GM20431 (cell line): ENCODE measurements around the gene MED29.

Source experiments
- in situ Hi-C: fragments of 300-500 bp; cut with MseI, MboI; formaldehyde crosslinking; loops from one replicate; pipeline ENCODE4 v1.15.0; 2020; ENCODE audit warnings: low sequenced_read_pairs; ENCODE audit not compliant: unreplicated experiment

MED29 gene

GRCh38 chr19:39424934-39425333 lies 33.8 kb downstream of the MED29 start:
- in situ Hi-C loops, result no loop called here

GRCh38 chr19:39425744-39426143 lies 34.6 kb downstream of the MED29 start:
- in situ Hi-C loops, result no loop called here

GRCh38 chr19:39426170-39426569 lies 35.0 kb downstream of the MED29 start:
- in situ Hi-C loops, result no loop called here

DNA sequence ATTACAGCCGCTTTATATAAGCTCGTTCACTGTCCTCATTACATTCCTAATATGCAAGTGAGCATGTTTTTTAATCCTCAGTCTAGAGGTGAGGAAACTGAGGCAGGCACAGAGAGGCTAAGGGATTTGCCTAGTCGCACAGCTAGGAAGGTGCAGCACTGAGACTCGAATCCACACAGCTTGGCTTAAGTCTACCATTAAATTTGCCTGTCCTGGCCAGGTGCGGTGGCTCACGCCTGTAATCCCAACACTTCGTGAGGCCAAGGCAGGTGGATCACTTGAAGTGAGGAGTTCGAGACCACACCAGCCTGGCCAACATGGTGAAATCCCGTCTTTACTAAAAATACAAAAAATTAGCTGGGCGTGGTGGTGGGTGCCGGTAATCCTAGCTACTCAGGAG lies 36.5 kb downstream of the MED29 start:
- in situ Hi-C loops, result no loop called here

DNA sequence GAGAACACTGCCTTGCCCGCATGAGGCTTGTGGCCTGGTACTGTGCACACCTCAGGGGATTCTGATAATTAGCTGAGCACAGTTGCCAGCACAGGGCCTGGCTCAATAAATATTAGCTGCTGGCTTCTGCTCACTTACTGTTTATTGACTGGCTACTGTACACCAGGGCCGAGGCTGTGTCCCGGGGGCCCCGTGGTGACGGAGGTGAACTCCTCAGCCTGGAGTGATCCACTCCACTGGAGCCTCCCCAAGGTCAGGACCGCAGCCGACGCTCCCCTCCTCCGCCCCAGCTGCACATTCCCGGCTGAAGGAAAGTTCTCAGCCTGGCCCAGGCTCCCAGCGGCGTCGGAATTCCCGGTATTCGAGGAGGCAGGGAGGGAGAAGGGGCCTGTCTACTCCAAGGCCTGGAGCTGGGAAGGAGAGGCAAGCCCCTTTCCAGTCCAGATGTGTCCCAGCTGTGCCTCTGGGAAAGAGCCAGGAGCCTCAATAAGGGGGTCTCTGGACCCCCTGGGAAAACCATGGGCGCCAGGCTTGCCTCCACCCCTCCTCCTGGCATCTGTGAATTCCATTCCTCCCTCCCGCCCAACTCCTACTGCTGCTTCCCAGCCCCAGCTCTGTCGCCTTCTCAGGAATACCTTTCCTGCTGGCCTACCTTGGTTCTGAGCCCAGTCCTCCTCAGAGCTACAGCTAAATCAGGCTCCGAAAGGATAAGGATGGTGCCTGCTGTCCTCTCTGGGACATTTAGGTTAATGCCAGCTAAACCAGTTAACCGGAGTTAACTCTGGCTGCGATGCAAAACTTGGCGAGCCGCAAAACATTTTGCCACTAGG lies 37.3 kb downstream of the MED29 start:
- in situ Hi-C loops, result no loop called here

DNA sequence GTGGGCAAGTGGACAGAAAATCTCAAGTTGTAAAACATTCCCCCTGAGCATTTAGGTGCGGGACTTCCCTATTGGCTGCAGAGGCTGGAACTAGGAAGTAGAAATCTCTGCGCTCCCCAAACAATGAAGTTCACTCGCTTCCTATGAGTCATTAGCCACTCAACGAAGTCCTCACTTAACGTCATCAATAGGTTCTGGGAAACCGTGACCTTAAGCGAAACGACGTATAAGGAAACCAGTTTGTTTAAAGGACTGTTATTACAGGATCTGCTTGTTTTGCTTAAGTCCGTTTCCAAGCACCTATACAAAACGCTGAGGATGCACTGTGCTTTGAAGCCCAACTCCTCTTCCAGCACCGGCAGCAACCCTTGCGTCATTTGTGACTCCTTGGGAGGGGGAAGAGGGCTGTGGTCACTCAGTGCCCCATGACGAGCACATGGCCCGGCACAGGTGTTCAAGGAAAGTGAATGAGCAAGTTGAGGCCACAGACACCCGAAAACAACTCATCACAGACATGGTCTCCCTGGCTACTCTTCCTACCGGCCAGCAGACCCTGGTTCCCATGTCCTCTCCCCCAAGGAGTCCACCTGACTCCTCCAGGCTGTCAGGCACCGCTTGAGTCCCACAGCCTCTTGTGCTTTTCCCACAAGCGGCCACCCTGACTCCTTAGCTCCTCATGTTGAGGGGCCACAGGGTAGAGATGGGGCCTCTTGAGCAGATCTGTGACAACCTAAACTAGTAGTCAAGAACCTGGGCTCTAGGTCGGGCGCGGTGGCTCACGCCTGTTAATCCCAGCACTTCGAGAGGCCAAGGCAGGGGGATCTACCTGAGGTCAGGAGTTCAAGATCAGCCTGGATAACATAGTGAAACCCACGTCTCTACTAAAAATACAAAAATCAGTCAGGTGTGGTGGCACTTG lies 39.8 kb downstream of the MED29 start:
- in situ Hi-C loops, result no loop called here

DNA sequence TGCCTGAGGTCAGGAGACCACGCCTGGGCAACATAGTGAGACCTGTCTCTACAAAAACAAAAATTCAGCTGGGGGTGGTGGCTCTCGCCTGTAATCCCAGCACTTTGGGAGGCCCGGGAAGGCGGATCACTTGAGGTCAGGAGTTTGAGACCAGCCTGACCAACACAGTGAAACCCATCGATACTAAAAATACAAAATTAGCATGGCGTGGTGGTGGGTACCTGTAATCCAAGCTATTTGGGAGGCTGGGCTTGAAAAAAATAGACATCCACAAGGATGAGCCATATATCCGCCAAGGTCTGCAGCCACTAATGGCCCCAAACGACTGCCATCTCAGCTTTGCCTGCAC lies 41.5 kb downstream of the MED29 start:
- in situ Hi-C loops, result no loop called here

DNA sequence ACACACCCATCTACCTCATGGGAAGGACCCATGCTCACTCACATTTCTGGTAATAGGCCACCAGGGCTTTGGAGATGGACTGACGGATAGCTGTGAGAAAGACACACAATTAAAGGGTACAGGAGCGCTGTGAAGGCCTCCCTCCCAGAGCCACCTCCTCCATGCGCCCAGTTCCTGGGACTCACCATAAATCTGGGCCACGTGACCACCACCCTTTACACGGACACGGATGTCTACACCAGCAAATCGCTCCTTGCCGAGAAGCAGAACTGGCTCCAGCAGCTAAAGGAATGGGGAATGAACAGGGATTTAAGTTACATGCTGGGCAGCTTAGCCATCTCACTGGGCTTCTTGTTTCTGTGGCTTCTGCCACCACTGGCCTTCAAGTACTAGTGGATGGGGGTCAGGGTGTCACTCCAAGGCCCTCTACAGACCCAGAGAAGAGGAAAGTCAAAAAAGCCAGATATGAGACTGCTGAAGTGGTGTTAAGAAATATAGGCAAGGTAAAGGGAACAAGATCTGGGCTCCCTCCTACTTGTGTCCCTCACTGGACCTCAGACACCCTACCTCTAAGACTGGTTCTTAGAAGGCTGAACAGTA lies 42.4 kb downstream of the MED29 start:
- in situ Hi-C loops, result no loop called here

- in situ Hi-C loops, result no loop called here
Measured at GRCh38 chr19:39434123-39435076, 43.2 kb downstream of the MED29 start.

GRCh38 chr19:39435499-39436349 lies 44.5 kb downstream of the MED29 start, which contains the start of gene RPS16:
Gene RPS16, minus strand, starts transcription at chr19:39435949. Its CDS starts 54 bp downstream, at chr19:39435895.
- in situ Hi-C loops, result no loop called here

DNA sequence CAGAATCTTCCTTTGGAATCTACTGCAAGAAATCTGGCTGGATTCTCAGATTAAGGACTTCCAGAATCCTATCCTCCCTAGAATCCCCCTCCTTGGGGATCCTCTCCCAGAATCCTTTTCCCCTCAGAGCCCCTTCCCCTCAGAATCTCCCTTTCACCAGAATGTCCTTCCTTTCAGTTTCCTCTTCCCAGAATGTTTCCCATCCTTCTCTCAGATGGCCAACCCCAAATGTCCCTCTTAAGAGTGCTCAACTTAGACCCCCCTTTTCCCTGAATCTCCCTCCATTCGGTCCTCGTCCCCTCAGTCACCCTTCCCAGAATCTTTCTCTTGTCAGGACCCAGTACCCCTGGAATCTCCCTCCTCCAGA lies 45.2 kb downstream of the MED29 start:
- in situ Hi-C loops, result no loop called here

- in situ Hi-C loops, result no loop called here
Measured at GRCh38 chr19:39438270-39438934, 47.2 kb downstream of the MED29 start.

- in situ Hi-C loops, result loop anchor here (10.0 kb wide), 1 partner anchor 90 kb away; the partner anchor contains the start of gene EID2B
Measured at GRCh38 chr19:39444598-39445195, 53.5 kb downstream of the MED29 start.

GRCh38 chr19:39445196-39446111 lies 54.3 kb downstream of the MED29 start, which contains the start of gene SUPT5H:
Gene SUPT5H, plus strand, starts transcription at chr19:39445582. Its CDS starts 309 bp downstream, at chr19:39445891.
- in situ Hi-C loops, result loop anchor here (10.0 kb wide), 1 partner anchor 89 kb away; the partner anchor contains the start of gene EID2B

DNA sequence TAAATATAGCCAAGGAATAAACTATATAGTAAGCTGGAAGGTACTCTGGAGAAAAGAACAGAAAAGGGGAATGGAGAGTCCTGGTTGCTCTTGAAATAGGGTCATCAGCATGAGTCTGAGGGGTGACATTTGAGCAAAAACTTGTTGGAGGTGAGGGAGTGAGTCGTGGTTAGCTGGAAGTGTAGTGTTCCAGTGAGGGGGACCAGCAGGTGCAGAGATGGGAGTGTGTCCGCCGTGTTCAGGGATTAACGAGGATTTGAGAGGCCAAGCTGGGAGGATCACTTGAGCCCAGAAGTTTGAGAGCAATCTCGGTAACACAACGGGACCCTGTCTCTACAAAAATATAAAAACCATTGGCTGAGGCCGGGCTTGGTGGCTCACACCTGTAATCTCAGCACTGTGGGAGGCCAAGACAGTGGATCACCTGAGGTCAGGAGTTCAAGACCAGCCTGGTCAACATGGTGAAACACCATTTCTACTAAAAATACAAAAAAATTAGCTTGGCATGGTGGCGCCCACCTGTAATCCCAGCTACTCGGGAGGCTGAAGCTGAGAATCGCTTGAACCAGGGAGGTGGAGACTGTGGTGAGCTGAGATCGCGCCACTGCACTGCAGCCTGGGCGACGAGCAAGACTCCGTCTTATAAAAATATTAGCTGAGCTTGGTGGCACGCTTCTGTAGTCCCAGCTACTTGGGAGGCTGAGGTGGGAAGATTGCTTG lies 55.3 kb downstream of the MED29 start:
- in situ Hi-C loops, result loop anchor here (10.0 kb wide), 1 partner anchor 88 kb away; the partner anchor contains the start of gene EID2B

- in situ Hi-C loops, result loop anchor here (10.0 kb wide), 1 partner anchor 87 kb away; the partner anchor contains the start of gene EID2B
Measured at GRCh38 chr19:39448271-39448670, 57.1 kb downstream of the MED29 start.
